ENCODE measurements around the gene ACADM. TPM values are rescaled to one million over a fixed set of nuclear protein-coding genes. Genes with fewer than 3 reads are reported as not detected.
"Not testable (repeated sequence)": the region's sequence is repeated elsewhere in the genome, so short reads cannot be mapped to it uniquely, and the experiment has no call there.

The ACADM gene
- total RNA-seq, 2 experiments from 2014 or later: 47.5 to 49.8 TPM

DNA sequence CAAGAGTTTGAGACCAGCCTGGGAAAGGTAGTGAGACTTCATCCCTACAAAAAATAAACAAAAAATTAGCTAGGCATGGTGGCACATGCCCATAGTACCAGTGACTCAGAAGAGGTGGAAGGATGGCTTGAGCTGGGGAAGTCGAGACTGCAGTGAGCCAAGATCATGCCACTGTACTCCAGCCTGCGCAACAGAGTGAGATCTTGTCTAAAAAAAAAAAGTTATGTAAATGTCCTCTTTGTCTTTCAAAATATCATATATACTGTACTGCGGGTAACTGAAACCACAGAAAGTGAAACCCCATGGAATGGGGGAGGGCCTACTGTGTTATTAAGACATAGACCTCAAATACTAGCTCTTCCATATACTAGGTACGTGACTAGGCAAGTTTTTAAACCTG, 20.8 kb downstream of the ACADM start:
- TF ChIP-seq, protein P1, sequence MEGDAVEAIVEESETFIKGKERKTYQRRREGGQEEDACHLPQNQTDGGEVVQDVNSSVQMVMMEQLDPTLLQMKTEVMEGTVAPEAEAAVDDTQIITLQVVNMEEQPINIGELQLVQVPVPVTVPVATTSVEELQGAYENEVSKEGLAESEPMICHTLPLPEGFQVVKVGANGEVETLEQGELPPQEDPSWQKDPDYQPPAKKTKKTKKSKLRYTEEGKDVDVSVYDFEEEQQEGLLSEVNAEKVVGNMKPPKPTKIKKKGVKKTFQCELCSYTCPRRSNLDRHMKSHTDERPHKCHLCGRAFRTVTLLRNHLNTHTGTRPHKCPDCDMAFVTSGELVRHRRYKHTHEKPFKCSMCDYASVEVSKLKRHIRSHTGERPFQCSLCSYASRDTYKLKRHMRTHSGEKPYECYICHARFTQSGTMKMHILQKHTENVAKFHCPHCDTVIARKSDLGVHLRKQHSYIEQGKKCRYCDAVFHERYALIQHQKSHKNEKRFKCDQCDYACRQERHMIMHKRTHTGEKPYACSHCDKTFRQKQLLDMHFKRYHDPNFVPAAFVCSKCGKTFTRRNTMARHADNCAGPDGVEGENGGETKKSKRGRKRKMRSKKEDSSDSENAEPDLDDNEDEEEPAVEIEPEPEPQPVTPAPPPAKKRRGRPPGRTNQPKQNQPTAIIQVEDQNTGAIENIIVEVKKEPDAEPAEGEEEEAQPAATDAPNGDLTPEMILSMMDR (IDR thresholded peaks at IDR 0.05): no peak
- no peak overlapping the region for H3K27ac Mint-ChIP-seq
- no peaks in the 10 kb centered on the region for H3K9me3 Mint-ChIP-seq
- peaks cover 23% of the 10 kb centered on the region for H3K36me3 Mint-ChIP-seq (ENCODE audit: low read depth)
- intact Hi-C loops (cut with micrococcal nuclease): no loop called here
- no peak for ATAC-seq
- ChIA-PET CTCF (no interaction called here), POLR2A (no interaction called here)
- no peak overlapping the region for H3K4me3 Mint-ChIP-seq
- peaks cover 7% of the 10 kb centered on the region for H3K4me1 Mint-ChIP-seq (ENCODE audit: low read depth)
- H3K27me3 Mint-ChIP-seq: no peaks in the 10 kb centered on the region
- DNase-seq: no peak

DNA sequence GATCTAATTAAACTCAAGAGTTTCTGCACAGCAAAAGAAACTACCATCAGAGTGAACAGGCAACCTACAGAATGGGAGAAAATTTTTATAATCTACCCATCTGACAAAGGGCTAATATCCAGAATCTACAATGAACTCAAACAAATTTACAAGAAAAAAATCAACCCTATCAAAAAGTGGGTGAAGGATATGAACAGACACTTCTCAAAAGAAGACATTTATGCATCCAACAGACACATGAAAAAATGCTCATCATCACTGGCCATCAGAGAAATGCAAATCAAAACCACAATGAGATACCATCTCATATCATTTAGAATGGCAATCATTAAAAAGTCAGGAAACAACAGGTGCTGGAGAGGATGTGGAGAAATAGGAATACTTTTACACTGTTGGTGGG, 32.7 kb downstream of the ACADM start:
- DNase-seq; CTCF ChIA-PET; intact Hi-C loops (cut with micrococcal nuclease); ATAC-seq; POLR2A ChIA-PET; H3K4me1 Mint-ChIP-seq (ENCODE audit: low read depth); H3K27ac Mint-ChIP-seq; H3K27me3 Mint-ChIP-seq; H3K4me3 Mint-ChIP-seq: not testable (repeated sequence)
- Mint-ChIP-seq H3K9me3 (peaks cover 13% of the 10 kb centered on the region), H3K36me3 (ENCODE audit: low read depth) (peaks cover 58% of the 10 kb centered on the region)

DNA sequence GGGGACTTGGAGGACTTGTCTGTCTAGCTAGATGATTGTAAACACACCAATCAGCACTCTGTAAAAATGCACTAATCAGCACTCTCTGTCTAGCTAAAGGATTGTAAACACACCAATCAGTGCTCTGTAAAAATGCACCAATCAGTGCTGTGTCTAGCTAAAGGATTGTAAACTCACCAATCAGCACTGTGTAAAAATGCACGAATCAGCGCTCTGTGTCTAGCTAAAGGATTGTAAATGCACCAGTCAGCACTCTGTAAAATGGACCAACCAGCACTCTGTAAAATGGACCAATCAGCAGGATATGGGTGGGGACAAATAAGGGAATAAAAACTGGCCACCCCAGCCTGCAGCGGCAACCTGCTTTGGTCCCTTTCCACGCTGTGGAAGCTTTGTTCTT, 34.0 kb downstream of the ACADM start:
- H3K27ac Mint-ChIP-seq; ATAC-seq; POLR2A ChIA-PET; DNase-seq; H3K4me3 Mint-ChIP-seq; CTCF ChIA-PET; H3K27me3 Mint-ChIP-seq; intact Hi-C loops (cut with micrococcal nuclease); H3K4me1 Mint-ChIP-seq (ENCODE audit: low read depth): not testable (repeated sequence)
- H3K9me3 Mint-ChIP-seq: peaks cover 13% of the 10 kb centered on the region
- H3K36me3 Mint-ChIP-seq (ENCODE audit: low read depth): peaks cover 47% of the 10 kb centered on the region

DNA sequence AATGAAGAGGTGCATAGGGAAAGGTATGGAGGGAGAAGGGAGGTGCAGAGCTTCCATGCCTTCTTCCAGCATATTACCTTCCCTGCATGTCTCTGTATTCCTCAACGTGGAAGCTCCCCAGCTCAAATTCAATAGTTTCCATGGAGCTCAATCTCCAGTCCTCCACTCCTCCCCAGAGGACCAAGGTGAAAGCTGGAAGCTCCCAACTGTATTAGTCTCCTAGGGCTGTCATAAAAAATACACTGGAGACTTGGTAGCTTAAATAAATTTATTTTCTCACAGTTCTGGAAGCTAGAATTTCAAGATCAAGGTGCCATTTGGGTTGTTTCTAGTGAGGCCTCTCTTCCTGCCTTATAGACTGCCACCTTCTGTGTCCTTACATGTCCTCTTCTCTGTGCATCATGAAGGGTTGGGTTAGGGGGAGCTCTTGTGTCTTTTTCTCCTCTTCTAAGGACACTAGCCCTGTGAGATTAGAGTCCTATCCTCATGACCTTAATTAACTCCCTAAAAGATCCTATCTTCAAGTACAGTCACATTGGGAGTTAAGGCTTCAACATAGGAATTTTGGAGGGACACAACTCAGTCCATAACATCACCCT, 39.6 kb downstream of the ACADM start:
- ATAC-seq (no peak), DNase-seq (no peak)
- no peaks in the 10 kb centered on the region for H3K27me3 Mint-ChIP-seq
- TF ChIP-seq, protein P1 (IDR thresholded peaks at IDR 0.05): no peak
- intact Hi-C loops (cut with micrococcal nuclease): no loop called here
- H3K9me3 Mint-ChIP-seq: no peaks in the 10 kb centered on the region
- H3K4me1 Mint-ChIP-seq (ENCODE audit: low read depth): no peaks in the 10 kb centered on the region
- ChIA-PET CTCF (interaction anchor here (0.6 kb wide), 1 partner anchor 11 kb away, joined by 3 read pairs; no protein-coding TSS in a partner anchor), POLR2A (no interaction called here)
- H3K4me3 Mint-ChIP-seq: no peak overlapping the region
- peaks cover 6% of the 10 kb centered on the region for H3K36me3 Mint-ChIP-seq (ENCODE audit: low read depth)
- no peak overlapping the region for H3K27ac Mint-ChIP-seq

DNA sequence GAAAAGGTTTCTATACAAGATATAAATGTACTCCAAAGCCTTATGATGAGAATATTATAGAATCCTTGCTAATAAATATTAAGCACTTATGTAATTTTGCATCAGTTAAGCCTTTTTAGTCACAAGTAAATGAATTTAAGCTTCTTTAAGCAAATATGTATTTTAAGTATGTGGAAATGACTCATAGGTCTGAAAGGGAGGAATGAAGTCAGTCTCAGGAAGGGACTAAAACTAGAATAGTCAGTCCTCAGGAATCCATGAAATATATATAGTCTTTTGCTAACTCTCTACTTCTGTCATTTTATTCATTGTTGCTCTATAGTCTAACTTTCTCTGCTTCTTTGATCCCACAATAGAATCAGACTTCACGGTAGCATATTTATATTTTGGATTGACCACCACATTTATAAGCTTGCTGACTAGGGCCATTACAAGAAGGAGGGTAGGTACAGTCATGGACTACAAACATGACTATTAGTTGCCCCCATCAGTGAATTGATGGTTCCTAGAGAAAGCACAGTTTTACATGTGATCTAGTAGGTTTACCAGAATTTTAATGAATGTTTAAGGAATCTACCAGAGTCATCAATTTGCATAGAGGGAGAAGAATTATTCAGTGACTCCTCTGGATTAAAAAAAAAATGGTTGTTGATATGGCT, 41.3 kb downstream of the ACADM start:
- H3K4me1 Mint-ChIP-seq (ENCODE audit: low read depth): no peaks in the 10 kb centered on the region
- H3K4me3 Mint-ChIP-seq: no peak overlapping the region
- ChIA-PET CTCF (no interaction called here), POLR2A (no interaction called here)
- ATAC-seq (no peak), DNase-seq (no peak)
- no peaks in the 10 kb centered on the region for H3K27me3 Mint-ChIP-seq
- intact Hi-C loops (cut with micrococcal nuclease): no loop called here
- H3K9me3 Mint-ChIP-seq: no peaks in the 10 kb centered on the region
- peaks cover 3% of the 10 kb centered on the region for H3K36me3 Mint-ChIP-seq (ENCODE audit: low read depth)
- TF ChIP-seq, protein P1 (IDR thresholded peaks at IDR 0.05): no peak
- H3K27ac Mint-ChIP-seq: no peak overlapping the region

DNA sequence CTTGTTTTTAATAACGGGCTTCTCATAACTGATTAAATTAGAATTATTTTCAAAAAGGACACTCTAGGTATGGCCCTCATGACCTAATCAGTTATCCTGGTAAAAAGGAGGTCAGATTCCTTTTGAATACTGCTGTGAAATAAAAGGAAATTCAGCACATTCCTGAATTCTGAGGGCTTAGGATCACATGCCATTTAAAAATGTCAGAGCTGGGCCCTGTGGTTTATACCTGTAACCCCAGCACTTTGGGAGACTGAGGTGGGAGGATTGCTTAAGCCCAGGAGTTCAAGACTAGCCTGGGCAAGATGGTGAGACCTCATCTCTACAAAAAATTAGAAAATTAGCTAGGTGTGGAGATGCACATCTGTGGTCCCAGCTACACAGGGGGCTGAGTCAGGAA, 43.5 kb downstream of the ACADM start:
- POLR2A ChIA-PET: interaction anchor here (2.9 kb wide), 1 partner anchor 19 kb away, joined by 10 read pairs; the partner anchor contains the start of gene RABGGTB
- no peaks in the 10 kb centered on the region for H3K9me3 Mint-ChIP-seq
- TF ChIP-seq, protein P1 (IDR thresholded peaks at IDR 0.05): no peak
- no peak overlapping the region for H3K4me3 Mint-ChIP-seq
- no peaks in the 10 kb centered on the region for H3K36me3 Mint-ChIP-seq (ENCODE audit: low read depth)
- no peak overlapping the region for H3K27ac Mint-ChIP-seq
- intact Hi-C loops (cut with micrococcal nuclease): no loop called here
- CTCF ChIA-PET: no interaction called here
- DNase-seq (no peak), ATAC-seq (no peak)
- no peaks in the 10 kb centered on the region for H3K27me3 Mint-ChIP-seq
- no peaks in the 10 kb centered on the region for H3K4me1 Mint-ChIP-seq (ENCODE audit: low read depth)
